GM18499 (cell line): ENCODE results near the gene SMIM12.

Experiments used
- ATAC-seq: cut with Tn5 transposase; IDR thresholded peaks from one replicate; pipeline ENCODE4 v1.9.1; 2021; ENCODE audit warnings: moderate number of reproducible peaks; ENCODE audit not compliant: insufficient read depth, unreplicated experiment

The SMIM12 gene

GRCh38 chr1:34874296-34874952 lies 14.9 kb upstream of the SMIM12 start:
- ATAC-seq, result no peak

- ATAC-seq, result no peak
Observed at GRCh38 chr1:34872133-34872503, 12.6 kb upstream of the SMIM12 start.

- ATAC-seq, result no peak
Observed at GRCh38 chr1:34871443-34872132, 12.0 kb upstream of the SMIM12 start.

- ATAC-seq, result no peak
Observed at GRCh38 chr1:34870395-34870794, 10.8 kb upstream of the SMIM12 start.

- no peak for ATAC-seq
Observed at GRCh38 chr1:34869760-34870159, 10.2 kb upstream of the SMIM12 start.

- no peak for ATAC-seq
Observed at GRCh38 chr1:34868230-34869049, 8.9 kb upstream of the SMIM12 start.

GRCh38 chr1:34867415-34867814 lies 7.9 kb upstream of the SMIM12 start:
- ATAC-seq, result no peak

GRCh38 chr1:34866762-34867109 lies 7.2 kb upstream of the SMIM12 start:
- ATAC-seq, result no peak

- no peak for ATAC-seq
Observed at GRCh38 chr1:34865981-34866761, 6.6 kb upstream of the SMIM12 start.

GRCh38 chr1:34865573-34865972 lies 6.0 kb upstream of the SMIM12 start:
- no peak for ATAC-seq

- ATAC-seq, result no peak
Observed at GRCh38 chr1:34864759-34865158, 5.2 kb upstream of the SMIM12 start.

- no peak for ATAC-seq
Observed at GRCh38 chr1:34863501-34863900, 4.0 kb upstream of the SMIM12 start.

GRCh38 chr1:34858901-34859445 lies 576 bp downstream of the SMIM12 start:
- no peak for ATAC-seq

GRCh38 chr1:34856697-34857096 lies 2.9 kb downstream of the SMIM12 start:
- no peak for ATAC-seq

GRCh38 chr1:34852677-34853217 lies 6.8 kb downstream of the SMIM12 start:
- peak; percentile 83 for ATAC-seq

GRCh38 chr1:34851431-34852105 lies 8.0 kb downstream of the SMIM12 start:
- no peak for ATAC-seq

- ATAC-seq, result no peak
Observed at GRCh38 chr1:34850382-34850781, 9.2 kb downstream of the SMIM12 start.

GRCh38 chr1:34847094-34847493 lies 12.5 kb downstream of the SMIM12 start:
- no peak for ATAC-seq

- ATAC-seq, result no peak
Observed at GRCh38 chr1:34846265-34846664, 13.3 kb downstream of the SMIM12 start.
